ENCODE data around the gene MYD88. TPM values are rescaled to one million over a fixed set of nuclear protein-coding genes. Genes with fewer than 3 reads are reported as not detected.

The MYD88 gene
- total RNA-seq, 1 donor, result 8.7 TPM

DNA sequence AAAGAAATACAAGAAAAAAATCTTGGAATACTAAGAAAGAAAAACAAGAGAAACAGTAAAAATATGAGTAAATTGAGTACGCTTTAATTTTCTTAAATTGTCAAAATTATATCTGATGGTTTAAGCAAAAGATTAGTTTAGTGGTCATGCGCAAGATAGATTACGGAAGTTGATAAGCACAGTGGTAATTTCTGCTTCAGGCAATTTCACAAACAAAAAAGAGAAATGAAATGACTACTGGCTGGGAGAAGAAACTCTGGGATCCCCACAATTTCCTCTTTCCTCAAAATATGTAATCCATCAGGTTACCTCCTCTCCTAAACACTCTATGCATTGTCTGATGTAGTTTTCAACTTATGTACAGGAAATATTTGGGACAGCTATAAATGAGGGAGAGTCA lies 9.0 kb downstream of the MYD88 start:
- no peaks in the 10 kb centered on the region for H3K27me3 ChIP-seq (ENCODE audit: insufficient read depth, low read length)
- no peaks in the 10 kb centered on the region for H3K36me3 ChIP-seq (ENCODE audit: insufficient read depth, low read length)
- H4K20me1 ChIP-seq (ENCODE audit: insufficient read depth, low read length), result no peaks in the 10 kb centered on the region
- H3K27ac ChIP-seq (ENCODE audit: low read depth, low read length), result no peak overlapping the region
- TF ChIP-seq, protein P1, sequence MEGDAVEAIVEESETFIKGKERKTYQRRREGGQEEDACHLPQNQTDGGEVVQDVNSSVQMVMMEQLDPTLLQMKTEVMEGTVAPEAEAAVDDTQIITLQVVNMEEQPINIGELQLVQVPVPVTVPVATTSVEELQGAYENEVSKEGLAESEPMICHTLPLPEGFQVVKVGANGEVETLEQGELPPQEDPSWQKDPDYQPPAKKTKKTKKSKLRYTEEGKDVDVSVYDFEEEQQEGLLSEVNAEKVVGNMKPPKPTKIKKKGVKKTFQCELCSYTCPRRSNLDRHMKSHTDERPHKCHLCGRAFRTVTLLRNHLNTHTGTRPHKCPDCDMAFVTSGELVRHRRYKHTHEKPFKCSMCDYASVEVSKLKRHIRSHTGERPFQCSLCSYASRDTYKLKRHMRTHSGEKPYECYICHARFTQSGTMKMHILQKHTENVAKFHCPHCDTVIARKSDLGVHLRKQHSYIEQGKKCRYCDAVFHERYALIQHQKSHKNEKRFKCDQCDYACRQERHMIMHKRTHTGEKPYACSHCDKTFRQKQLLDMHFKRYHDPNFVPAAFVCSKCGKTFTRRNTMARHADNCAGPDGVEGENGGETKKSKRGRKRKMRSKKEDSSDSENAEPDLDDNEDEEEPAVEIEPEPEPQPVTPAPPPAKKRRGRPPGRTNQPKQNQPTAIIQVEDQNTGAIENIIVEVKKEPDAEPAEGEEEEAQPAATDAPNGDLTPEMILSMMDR (IDR thresholded peaks at IDR 0.05; ENCODE audit: extremely low read depth, low read depth, low read length), result no peak
- no peak overlapping the region for H2AFZ ChIP-seq (ENCODE audit: low read length)
- H3K4me2 ChIP-seq (ENCODE audit: insufficient read depth, low read length), result no peak overlapping the region
- DNase-seq (ENCODE audit: insufficient read length, low spot score, missing footprints), result no peak
- H3K4me3 ChIP-seq (ENCODE audit: insufficient read depth, low read length), result no peak overlapping the region
- H3K9me3 ChIP-seq (ENCODE audit: low read depth, low read length), result no peaks in the 10 kb centered on the region
- H3K4me1 ChIP-seq (ENCODE audit: insufficient read depth, low read length), result no peaks in the 10 kb centered on the region
- no peaks in the 10 kb centered on the region for H3K79me2 ChIP-seq (ENCODE audit: insufficient read depth, low read length)

DNA sequence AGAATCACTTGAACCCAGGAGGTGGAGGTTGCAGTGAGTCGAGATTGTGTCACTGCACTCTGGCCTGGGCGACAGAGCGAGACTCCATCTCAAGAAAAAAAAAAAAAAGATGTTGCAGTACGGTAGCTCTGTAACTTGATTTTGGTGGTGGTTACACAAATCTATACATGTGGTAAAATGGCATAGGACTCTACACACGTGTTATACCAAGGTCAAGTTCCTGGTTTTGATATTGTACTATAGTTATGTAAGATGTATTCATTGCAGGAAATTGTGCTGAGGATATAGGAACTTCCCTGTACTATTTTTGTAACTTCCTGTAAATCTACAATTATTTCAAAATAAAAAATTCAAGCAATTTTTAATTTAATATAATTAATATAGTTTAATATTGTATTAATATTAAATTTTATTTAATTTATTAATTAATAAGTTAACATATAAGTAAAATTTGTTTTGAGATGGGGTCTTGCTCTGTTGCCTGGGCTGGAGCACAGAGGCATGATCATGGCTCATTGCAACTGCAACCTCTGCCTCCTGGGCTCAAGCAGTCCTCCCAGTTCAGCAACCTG lies 9.9 kb downstream of the MYD88 start:
- no peaks in the 10 kb centered on the region for H3K4me1 ChIP-seq (ENCODE audit: insufficient read depth, low read length)
- H2AFZ ChIP-seq (ENCODE audit: low read length), result no peak overlapping the region
- H3K27me3 ChIP-seq (ENCODE audit: insufficient read depth, low read length), result no peaks in the 10 kb centered on the region
- DNase-seq (ENCODE audit: insufficient read length, low spot score, missing footprints), result no peak
- H3K9me3 ChIP-seq (ENCODE audit: low read depth, low read length), result no peaks in the 10 kb centered on the region
- H3K36me3 ChIP-seq (ENCODE audit: insufficient read depth, low read length), result no peaks in the 10 kb centered on the region
- H3K79me2 ChIP-seq (ENCODE audit: insufficient read depth, low read length), result no peaks in the 10 kb centered on the region
- TF ChIP-seq, protein P1 (IDR thresholded peaks at IDR 0.05; ENCODE audit: extremely low read depth, low read depth, low read length), result no peak
- no peak overlapping the region for H3K4me3 ChIP-seq (ENCODE audit: insufficient read depth, low read length)
- no peaks in the 10 kb centered on the region for H4K20me1 ChIP-seq (ENCODE audit: insufficient read depth, low read length)
- no peak overlapping the region for H3K4me2 ChIP-seq (ENCODE audit: insufficient read depth, low read length)
- H3K27ac ChIP-seq (ENCODE audit: low read depth, low read length), result no peak overlapping the region

DNA sequence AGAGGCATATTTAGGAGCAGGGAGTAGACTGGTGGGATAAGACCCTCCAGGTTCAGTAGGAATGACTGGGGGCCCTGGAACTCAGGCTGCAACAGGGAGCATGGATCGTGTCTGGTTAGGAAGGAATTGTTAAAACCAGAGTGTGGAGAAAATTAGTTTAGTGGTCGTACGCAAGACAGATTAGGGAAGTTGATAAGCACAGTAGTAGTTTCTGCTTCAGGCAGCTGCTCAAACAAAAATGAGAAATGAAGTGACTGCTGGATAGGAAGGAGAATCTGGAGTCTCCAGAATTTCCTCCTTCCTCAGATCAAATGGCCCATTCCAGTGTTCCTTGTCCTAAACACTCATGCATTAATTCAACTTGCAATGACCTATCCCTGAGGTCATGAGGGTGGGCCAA lies 11.2 kb downstream of the MYD88 start:
- Histone ChIP-seq H3K4me1 (ENCODE audit: insufficient read depth, low read length) (peaks cover 9% of the 10 kb centered on the region), H3K4me3 (ENCODE audit: insufficient read depth, low read length) (no peak overlapping the region), H4K20me1 (ENCODE audit: insufficient read depth, low read length) (no peaks in the 10 kb centered on the region), H3K36me3 (ENCODE audit: insufficient read depth, low read length) (no peaks in the 10 kb centered on the region), H3K27ac (ENCODE audit: low read depth, low read length) (no peak overlapping the region), H3K27me3 (ENCODE audit: insufficient read depth, low read length) (no peaks in the 10 kb centered on the region), H3K9me3 (ENCODE audit: low read depth, low read length) (no peaks in the 10 kb centered on the region), H3K79me2 (ENCODE audit: insufficient read depth, low read length) (no peaks in the 10 kb centered on the region), H2AFZ (ENCODE audit: low read length) (no peak overlapping the region), H3K4me2 (ENCODE audit: insufficient read depth, low read length) (no peak overlapping the region)
- TF ChIP-seq, protein P1 (IDR thresholded peaks at IDR 0.05; ENCODE audit: extremely low read depth, low read depth, low read length), result no peak
- no peak for DNase-seq (ENCODE audit: insufficient read length, low spot score, missing footprints)

DNA sequence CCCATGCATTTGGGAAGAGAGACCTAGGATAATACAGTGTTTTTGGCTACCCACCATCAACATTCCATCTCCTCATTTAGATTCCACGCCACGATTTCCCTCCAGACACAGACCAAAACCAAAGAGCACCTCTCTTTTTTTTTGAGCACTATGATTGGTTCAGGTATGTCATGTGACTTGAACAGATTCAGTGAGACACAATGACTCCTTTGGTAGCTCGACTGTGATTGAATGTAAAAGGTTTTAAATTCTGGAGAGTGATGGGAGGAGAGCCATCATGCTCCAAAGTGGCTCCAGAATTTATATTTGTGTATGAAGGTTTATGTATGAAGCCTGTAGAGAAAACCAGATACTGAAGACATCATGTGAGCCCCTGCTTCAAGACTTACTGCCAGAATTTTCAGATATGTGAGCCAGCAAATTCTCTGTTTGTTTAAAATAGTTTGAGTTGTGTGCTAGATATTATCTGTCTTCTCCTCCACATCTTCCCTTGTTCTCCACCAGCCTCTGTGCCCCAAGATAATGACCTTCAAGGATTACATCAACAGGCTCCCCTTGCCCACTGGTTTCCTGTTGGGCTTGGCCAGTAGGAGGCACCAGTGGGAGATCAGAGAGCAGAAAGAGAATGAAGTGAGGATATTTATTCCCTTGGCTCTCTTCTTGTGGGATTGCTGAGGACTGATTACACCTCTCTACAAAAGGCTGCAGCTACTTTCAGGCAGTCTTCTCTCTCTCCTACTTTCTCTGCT lies 12.5 kb downstream of the MYD88 start:
- no peak overlapping the region for H3K4me3 ChIP-seq (ENCODE audit: insufficient read depth, low read length)
- H3K4me2 ChIP-seq (ENCODE audit: insufficient read depth, low read length), result no peak overlapping the region
- H2AFZ ChIP-seq (ENCODE audit: low read length), result no peak overlapping the region
- H3K27me3 ChIP-seq (ENCODE audit: insufficient read depth, low read length), result no peaks in the 10 kb centered on the region
- peaks cover 9% of the 10 kb centered on the region for H3K4me1 ChIP-seq (ENCODE audit: insufficient read depth, low read length)
- TF ChIP-seq, protein P1 (IDR thresholded peaks at IDR 0.05; ENCODE audit: extremely low read depth, low read depth, low read length), result no peak
- no peak for DNase-seq (ENCODE audit: insufficient read length, low spot score, missing footprints)
- H3K27ac ChIP-seq (ENCODE audit: low read depth, low read length), result no peak overlapping the region
- no peaks in the 10 kb centered on the region for H4K20me1 ChIP-seq (ENCODE audit: insufficient read depth, low read length)
- no peaks in the 10 kb centered on the region for H3K36me3 ChIP-seq (ENCODE audit: insufficient read depth, low read length)
- H3K9me3 ChIP-seq (ENCODE audit: low read depth, low read length), result no peaks in the 10 kb centered on the region
- no peaks in the 10 kb centered on the region for H3K79me2 ChIP-seq (ENCODE audit: insufficient read depth, low read length)

Data from osteoblast (primary cell).